ENCODE data around the gene NAXD.

Gene NAXD

DNA sequence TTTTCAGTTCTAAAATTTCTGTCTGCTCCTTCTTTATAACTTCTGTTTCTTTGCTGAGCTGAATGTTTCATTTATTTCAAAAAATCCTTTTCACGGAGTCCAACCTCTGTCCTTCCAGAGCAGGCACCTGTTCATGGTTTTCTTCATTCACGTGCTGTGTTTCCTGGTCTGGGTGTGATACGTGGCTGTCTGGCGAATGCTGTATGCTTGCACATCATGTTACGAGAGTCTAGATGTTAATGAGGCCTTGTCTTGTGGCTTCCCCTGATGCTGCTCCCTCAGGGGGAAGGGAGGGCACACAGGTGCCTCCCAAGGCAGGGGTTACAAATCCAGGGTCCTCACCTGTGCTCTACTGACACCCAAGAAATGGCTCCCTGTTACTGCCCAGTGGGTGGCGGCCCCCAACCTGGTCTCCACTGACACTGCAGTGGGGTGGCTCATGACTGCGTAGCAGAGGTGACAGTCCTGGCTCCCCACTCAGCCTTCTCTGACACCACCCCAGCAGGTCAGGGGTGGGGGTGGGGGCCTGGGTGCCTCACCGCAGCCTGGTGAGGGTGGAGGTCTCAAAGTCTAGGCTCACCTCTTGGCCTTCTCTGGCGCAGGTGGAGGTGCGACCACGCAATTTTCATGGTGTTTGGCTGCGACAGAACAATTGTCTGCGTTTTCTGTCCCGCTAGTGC, 33.7 kb upstream of the NAXD start:
- Histone ChIP-seq H3K4me3 (ENCODE audit: low read depth, low read length) (no peak overlapping the region), H3K4me1 (ENCODE audit: control insufficient read depth, insufficient read depth, low read length) (no peaks in the 10 kb centered on the region), H3K27ac (ENCODE audit: extremely low read depth, low read depth, low read length) (no peak overlapping the region), H3K9me3 (ENCODE audit: control insufficient read depth, insufficient read depth, low read depth, low read length) (no peaks in the 10 kb centered on the region), H3K36me3 (ENCODE audit: control insufficient read depth in 2 of 2, insufficient read depth in 1 of 2, low read length in 2 of 2) (no peaks in the 10 kb centered on the region)
- no peak for TF ChIP-seq GFI1B (tag by site-specific recombination; IDR thresholded peaks at IDR 0.05)
- TF ChIP-seq ZIC2 (tag by site-specific recombination; IDR thresholded peaks at IDR 0.05): peak; percentile 35; the same call in 1 of the 2 replicates
- POLR2A ChIA-PET: no interaction called here
- CTCF ChIA-PET: no interaction called here

DNA sequence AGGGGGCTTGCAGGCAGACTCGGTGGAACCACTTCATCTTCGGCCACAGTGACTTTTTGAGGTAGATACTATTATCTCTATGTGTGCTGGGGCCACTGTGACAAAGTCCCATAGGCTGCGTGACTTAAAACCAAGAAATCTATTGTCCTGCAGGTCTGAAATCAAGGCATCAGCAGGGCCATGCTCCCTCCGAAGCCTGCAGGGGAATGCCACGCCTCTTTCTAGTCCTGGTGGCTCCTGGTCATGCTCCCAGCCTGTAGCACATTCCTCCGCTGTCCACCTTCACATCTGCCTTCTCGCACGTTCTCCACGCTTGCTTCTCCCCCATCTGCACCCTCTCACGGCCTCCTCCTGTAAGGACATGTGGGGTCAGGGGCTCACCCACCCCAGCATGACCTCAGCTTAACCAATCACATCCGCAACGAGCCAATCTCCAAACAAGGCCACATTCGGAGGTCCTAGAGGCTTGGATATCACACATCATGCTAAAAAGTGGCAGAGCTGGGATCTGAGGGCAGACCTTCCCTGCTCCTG, 32.9 kb upstream of the NAXD start:
- ChIA-PET POLR2A (no interaction called here), CTCF (interaction anchor here (0.7 kb wide), 1 partner anchor 458 kb away, joined by 3 read pairs; no protein-coding TSS in a partner anchor)
- no peaks in the 10 kb centered on the region for H3K4me1 ChIP-seq (ENCODE audit: control insufficient read depth, insufficient read depth, low read length)
- no peaks in the 10 kb centered on the region for H3K36me3 ChIP-seq (ENCODE audit: control insufficient read depth in 2 of 2, insufficient read depth in 1 of 2, low read length in 2 of 2)
- no peak overlapping the region for H3K27ac ChIP-seq (ENCODE audit: extremely low read depth, low read depth, low read length)
- no peaks in the 10 kb centered on the region for H3K9me3 ChIP-seq (ENCODE audit: control insufficient read depth, insufficient read depth, low read depth, low read length)
- H3K4me3 ChIP-seq (ENCODE audit: low read depth, low read length): no peak overlapping the region
- TF ChIP-seq ZNF529 (tag by site-specific recombination; IDR thresholded peaks at IDR 0.05; ENCODE audit: insufficient replicate concordance): no peak
- no peak for TF ChIP-seq ZNF19 (tag by site-specific recombination; IDR thresholded peaks at IDR 0.05; ENCODE audit: low read depth)
- TF ChIP-seq ZNF362 (tag by site-specific recombination; IDR thresholded peaks at IDR 0.05): no peak
- no peak for TF ChIP-seq ZNF266 (tag by site-specific recombination; IDR thresholded peaks at IDR 0.05; ENCODE audit: low read depth)

DNA sequence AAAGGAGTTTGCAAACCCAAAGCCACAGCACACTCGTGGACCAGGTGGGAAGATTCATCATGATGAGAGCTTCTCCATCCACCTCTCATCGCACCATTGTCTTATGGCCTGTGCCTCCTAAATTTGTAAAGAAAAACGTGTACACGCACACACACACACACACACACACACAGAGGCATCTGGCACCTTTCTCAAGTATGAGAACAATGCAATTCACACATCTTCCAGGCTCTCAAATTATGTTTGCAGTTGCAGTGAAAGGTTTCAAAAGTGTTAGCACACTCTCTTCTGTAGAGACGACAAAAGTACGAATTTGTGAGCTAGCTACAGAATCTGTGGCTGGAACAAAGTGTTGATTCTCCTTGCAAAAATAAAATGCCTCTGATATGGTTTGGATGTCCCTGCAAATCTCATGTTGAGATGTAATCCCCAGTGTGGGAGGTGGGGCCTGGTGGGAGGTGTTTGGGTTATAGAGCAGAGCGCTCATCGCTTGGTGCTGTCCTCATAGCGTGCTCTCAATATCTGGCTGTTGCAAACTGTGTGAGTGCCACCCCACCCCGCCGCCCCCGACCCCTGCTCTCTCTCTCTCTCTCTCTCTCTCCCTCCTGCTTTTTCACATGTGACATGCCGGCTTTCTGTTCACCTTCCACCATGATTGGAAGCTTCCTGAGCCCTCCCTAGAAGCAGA, 32.0 kb upstream of the NAXD start:
- no peaks in the 10 kb centered on the region for H3K36me3 ChIP-seq (ENCODE audit: control insufficient read depth in 2 of 2, insufficient read depth in 1 of 2, low read length in 2 of 2)
- H3K27ac ChIP-seq (ENCODE audit: extremely low read depth, low read depth, low read length): no peak overlapping the region
- ChIA-PET CTCF (interaction anchor here (0.7 kb wide), 1 partner anchor 459 kb away, joined by 3 read pairs; no protein-coding TSS in a partner anchor), POLR2A (no interaction called here)
- no peak overlapping the region for H3K4me3 ChIP-seq (ENCODE audit: low read depth, low read length)
- TF ChIP-seq ZNF670 (tag by site-specific recombination; IDR thresholded peaks at IDR 0.05; ENCODE audit: low read depth): no peak
- TF ChIP-seq ZNF341 (tag by site-specific recombination; IDR thresholded peaks at IDR 0.05; ENCODE audit: low read depth): no peak
- 0 out of 2 replicates have a peak, but pooled peaks have one; percentile 18 for TF ChIP-seq ZFHX2 (tag by site-specific recombination; conservative IDR thresholded peaks at IDR 0.05)
- peak; percentile 36 for TF ChIP-seq EGR2 (tag by site-specific recombination; IDR thresholded peaks at IDR 0.05; ENCODE audit: low read depth)
- H3K9me3 ChIP-seq (ENCODE audit: control insufficient read depth, insufficient read depth, low read depth, low read length): no peaks in the 10 kb centered on the region
- no peaks in the 10 kb centered on the region for H3K4me1 ChIP-seq (ENCODE audit: control insufficient read depth, insufficient read depth, low read length)

DNA sequence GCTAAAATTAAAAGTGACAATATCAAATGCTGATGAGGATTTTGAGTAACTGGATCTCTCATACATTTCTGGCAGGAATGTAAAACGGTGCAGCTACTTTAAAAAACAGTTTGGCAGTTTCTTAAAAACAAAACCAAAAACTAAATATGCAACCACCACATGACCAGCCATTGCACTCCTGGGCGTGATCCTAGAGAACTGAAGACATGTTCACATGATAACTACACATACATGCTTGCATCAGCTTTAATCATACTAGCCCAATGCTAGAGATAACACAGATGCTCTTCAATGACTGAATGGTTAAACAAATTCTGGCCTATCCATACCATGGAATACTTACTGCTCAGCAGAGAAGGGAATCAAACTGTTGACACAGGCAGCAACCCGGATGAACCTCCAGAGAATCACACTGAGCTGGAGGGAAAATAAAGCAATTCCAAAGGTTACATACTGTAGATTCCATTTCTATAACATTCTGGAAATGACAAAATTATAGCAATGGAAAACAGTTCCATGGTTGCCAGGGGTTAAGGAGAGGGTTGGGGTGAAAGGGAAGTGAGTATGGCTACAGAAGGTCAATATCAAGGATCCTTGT, 25.5 kb upstream of the NAXD start:
- H3K4me3 ChIP-seq (ENCODE audit: low read depth, low read length): no peak overlapping the region
- H3K27ac ChIP-seq (ENCODE audit: extremely low read depth, low read depth, low read length): no peak overlapping the region
- H3K9me3 ChIP-seq (ENCODE audit: control insufficient read depth, insufficient read depth, low read depth, low read length): no peaks in the 10 kb centered on the region
- CTCF ChIA-PET: interaction anchor here (1.2 kb wide), 1 partner anchor 56 kb away, joined by 3 read pairs; no protein-coding TSS in a partner anchor
- POLR2A ChIA-PET: no interaction called here
- no peaks in the 10 kb centered on the region for H3K4me1 ChIP-seq (ENCODE audit: control insufficient read depth, insufficient read depth, low read length)
- H3K36me3 ChIP-seq (ENCODE audit: control insufficient read depth in 2 of 2, insufficient read depth in 1 of 2, low read length in 2 of 2): no peaks in the 10 kb centered on the region
- TF ChIP-seq KLF1 (tag by site-specific recombination; IDR thresholded peaks at IDR 0.05) (no peak), ZSCAN30 (tag by site-specific recombination; IDR thresholded peaks at IDR 0.05) (no peak), ZNF555 (tag by site-specific recombination; conservative IDR thresholded peaks at IDR 0.05) (no peak), ZNF747 (tag by site-specific recombination; IDR thresholded peaks at IDR 0.05) (no peak), ZNF175 (tag by site-specific recombination; IDR thresholded peaks at IDR 0.05) (no peak), ZNF510 (tag by site-specific recombination; IDR thresholded peaks at IDR 0.05; ENCODE audit: insufficient replicate concordance) (no peak), GLI4 (tag by site-specific recombination; IDR thresholded peaks at IDR 0.05) (no peak), REPIN1 (tag by site-specific recombination; IDR thresholded peaks at IDR 0.05; ENCODE audit: low read depth) (no peak), ZNF529 (tag by site-specific recombination; IDR thresholded peaks at IDR 0.05; ENCODE audit: insufficient replicate concordance) (no peak), ELK4 (IDR thresholded peaks at IDR 0.05; ENCODE audit: borderline replicate concordance, low read depth, low read length) (no peak)
- TF ChIP-seq, protein P1, sequence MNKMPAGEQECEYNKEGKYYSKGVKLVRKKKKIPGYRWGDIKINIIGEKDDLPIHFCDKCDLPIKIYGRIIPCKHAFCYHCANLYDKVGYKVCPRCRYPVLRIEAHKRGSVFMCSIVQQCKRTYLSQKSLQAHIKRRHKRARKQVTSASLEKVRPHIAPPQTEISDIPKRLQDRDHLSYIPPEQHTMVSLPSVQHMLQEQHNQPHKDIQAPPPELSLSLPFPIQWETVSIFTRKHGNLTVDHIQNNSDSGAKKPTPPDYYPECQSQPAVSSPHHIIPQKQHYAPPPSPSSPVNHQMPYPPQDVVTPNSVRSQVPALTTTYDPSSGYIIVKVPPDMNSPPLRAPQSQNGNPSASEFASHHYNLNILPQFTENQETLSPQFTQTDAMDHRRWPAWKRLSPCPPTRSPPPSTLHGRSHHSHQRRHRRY (tag by site-specific recombination; IDR thresholded peaks at IDR 0.05): no peak
- TF ChIP-seq, protein P2, sequence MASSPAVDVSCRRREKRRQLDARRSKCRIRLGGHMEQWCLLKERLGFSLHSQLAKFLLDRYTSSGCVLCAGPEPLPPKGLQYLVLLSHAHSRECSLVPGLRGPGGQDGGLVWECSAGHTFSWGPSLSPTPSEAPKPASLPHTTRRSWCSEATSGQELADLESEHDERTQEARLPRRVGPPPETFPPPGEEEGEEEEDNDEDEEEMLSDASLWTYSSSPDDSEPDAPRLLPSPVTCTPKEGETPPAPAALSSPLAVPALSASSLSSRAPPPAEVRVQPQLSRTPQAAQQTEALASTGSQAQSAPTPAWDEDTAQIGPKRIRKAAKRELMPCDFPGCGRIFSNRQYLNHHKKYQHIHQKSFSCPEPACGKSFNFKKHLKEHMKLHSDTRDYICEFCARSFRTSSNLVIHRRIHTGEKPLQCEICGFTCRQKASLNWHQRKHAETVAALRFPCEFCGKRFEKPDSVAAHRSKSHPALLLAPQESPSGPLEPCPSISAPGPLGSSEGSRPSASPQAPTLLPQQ (tag by site-specific recombination; IDR thresholded peaks at IDR 0.05): no peak
